B cell (primary cell): ENCODE measurements around the gene PTPRG. TPM values are rescaled to one million over a fixed set of nuclear protein-coding genes. Genes with fewer than 3 reads are reported as not detected.
A peak's percentile ranks its signal among the peaks of the same experiment; 100 is the strongest.

Experiments
- ATAC-seq: fragments of 200-7000 bp; cut with Tn5 transposase; one replicate; pipeline ENCODE4 v1.10.0; 2021; ENCODE audit warnings: low read depth, mild to moderate bottlenecking, moderate number of reproducible peaks, moderate library complexity
- CTCF ChIA-PET: fragments of 350-600 bp; sonication (Branson Sonifier 250); formaldehyde crosslinking; loops from one replicate; lab custom pipeline; 2021; ENCODE audit warnings: antibody characterized with exemption, inconsistent platforms; lab: Charles Lee
- POLR2A ChIA-PET: fragments of 350-600 bp; sonication (Branson Sonifier 250); formaldehyde crosslinking; loops from one replicate; lab custom pipeline; 2021; ENCODE audit warnings: antibody characterized with exemption; lab: Charles Lee
- DNase-seq: peaks from one replicate; pipeline ENCODE4 v3.0.0; 2013
- H2AFZ ChIP-seq: 2 replicates; pipeline ENCODE4 v1.6.1; 2012; ENCODE audit warnings: mild to moderate bottlenecking, low read depth, low read length; ENCODE audit not compliant: insufficient read depth, poor library complexity, severe bottlenecking
- H3K27ac ChIP-seq, 2 donors: 1 replicate in 1 of 2; 2 replicates in 1 of 2; pipeline ENCODE4 v1.5.1; 2012 to 2013; ENCODE audit warnings: low read length in 2 of 2, mild to moderate bottlenecking in 2 of 2, moderate library complexity in 1 of 2
- H3K27me3 ChIP-seq, 4 experiments: fragments of 200-600 bp in 1 of 4; sonication (generic) in 1 of 4; replicated peaks in 1 of 4; 1 replicate in 2 of 4; 2 replicates in 2 of 4; pipeline versions ENCODE4 v1.6.1 to v1.7.0; 2013 to 2016; ENCODE audit warnings: low read length in 3 of 4, mild to moderate bottlenecking in 2 of 4, mixed read lengths in 1 of 4, moderate library complexity in 1 of 4; ENCODE audit not compliant: insufficient read depth in 4 of 4, control insufficient read depth in 3 of 4; ENCODE audit errors: control extremely low read depth in 1 of 4
- H3K36me3 ChIP-seq, 2 experiments: replicated peaks in 1 of 2; 1 replicate in 1 of 2; 2 replicates in 1 of 2; pipeline versions ENCODE4 v1.6.1 to v1.7.1; 2013; ENCODE audit warnings: low read length in 1 of 2; ENCODE audit not compliant: insufficient read depth in 2 of 2, control insufficient read depth in 1 of 2; ENCODE audit errors: control extremely low read depth in 1 of 2, extremely low read depth in 1 of 2
- H3K4me1 ChIP-seq, 2 donors: fragments of 200-600 bp in 1 of 2; sonication (generic) in 1 of 2; 1 replicate in 1 of 2; 2 replicates in 1 of 2; pipeline versions ENCODE4 v1.5.1 to v1.6.1; 2013 to 2017; ENCODE audit warnings: low read length in 2 of 2; ENCODE audit not compliant: control insufficient read depth in 2 of 2, insufficient read depth in 2 of 2
- H3K4me2 ChIP-seq: replicated peaks from 2 replicates; pipeline ENCODE3; 2012; ENCODE audit warnings: mild to moderate bottlenecking, low read depth, low read length; ENCODE audit not compliant: poor library complexity, severe bottlenecking
- H3K4me3 ChIP-seq, 5 experiments: fragments of 200-600 bp in 1 of 5; sonication (generic) in 1 of 5; 1 replicate in 3 of 5; 2 replicates in 2 of 5; pipeline versions ENCODE4 v1.5.1 to v1.7.0; 2011 to 2016; ENCODE audit warnings: low read length in 4 of 5, mild to moderate bottlenecking in 4 of 5, low read depth in 2 of 5, control low read depth in 1 of 5, moderate library complexity in 1 of 5; ENCODE audit not compliant: insufficient read depth in 1 of 5; ENCODE audit errors: control extremely low read depth in 1 of 5, extremely low read depth in 1 of 5
- H3K79me2 ChIP-seq: fragments of 200-600 bp; sonication (generic); one replicate; pipeline ENCODE4 v1.6.0; 2016; ENCODE audit warnings: low read length; ENCODE audit not compliant: control insufficient read depth, insufficient read depth
- H3K9ac ChIP-seq: fragments of 200-600 bp; sonication (generic); 2 replicates; pipeline ENCODE4 v1.6.1; 2017; ENCODE audit warnings: mild to moderate bottlenecking, low read length, moderate library complexity
- H3K9me3 ChIP-seq, 3 donors: one replicate each; pipeline versions ENCODE4 v1.6.1 to v1.7.1; 2013; ENCODE audit warnings: low read length in 2 of 3; ENCODE audit not compliant: control insufficient read depth in 2 of 3, insufficient read depth in 1 of 3; ENCODE audit errors: control extremely low read depth in 1 of 3
- H4K20me1 ChIP-seq: 2 replicates; pipeline ENCODE4 v1.6.0; 2012; ENCODE audit warnings: mild to moderate bottlenecking, low read length; ENCODE audit not compliant: insufficient read depth, control insufficient read depth, poor library complexity, severe bottlenecking
- H3K27ac Mint-ChIP-seq: one replicate; pipeline ENCODE4 v1.8.0; 2021; ENCODE audit warnings: mixed read lengths
- H3K27me3 Mint-ChIP-seq: one replicate; pipeline ENCODE4 v1.8.0; 2021; ENCODE audit warnings: mixed read lengths
- H3K4me1 Mint-ChIP-seq: one replicate; pipeline ENCODE4 v1.8.0; 2021; ENCODE audit warnings: mixed read lengths
- H3K4me3 Mint-ChIP-seq: one replicate; pipeline ENCODE4 v1.8.0; 2021; ENCODE audit warnings: mixed read lengths
- H3K9me3 Mint-ChIP-seq: one replicate; pipeline ENCODE4 v1.8.0; 2022; ENCODE audit warnings: mixed read lengths; ENCODE audit not compliant: insufficient read depth
- EZH2 ChIP-seq: IDR thresholded peaks from 2 replicates; pipeline ENCODE4 v1.6.1; 2012; ENCODE audit warnings: borderline replicate concordance, low read depth, mild to moderate bottlenecking, moderate library complexity, low read length; ENCODE audit not compliant: insufficient read depth, poor library complexity, severe bottlenecking
- WGBS: methylation state at CpG from one replicate; pipeline ENCODE4 v1.1.5; 2013; ENCODE audit warnings: missing lambda C conversion rate; ENCODE audit not compliant: insufficient coverage; 5-methylcytosine and 5-hydroxymethylcytosine counted together
- intact Hi-C: fragments of 100-400 bp; cut with micrococcal nuclease; formaldehyde crosslinking; loops from one replicate; pipeline ENCODE4 v1.10.0; 2022
- polyA plus RNA-seq: library from polyadenylated mRNA; depleted of rRNA; stranded (reverse); fragments of >200 nt; gene quantifications from 2 replicates; pipeline ENCODE4 v1.2.3, GENCODE V29; 2012
- total RNA-seq, 2 donors: library from RNA; stranded (reverse); fragments of 120-200 nt in 1 of 2; gene quantifications; 1 replicate in 1 of 2; 2 replicates in 1 of 2; pipeline versions ENCODE4 v1.2.3 to v1.2.4, GENCODE V29; 2013 to 2022
- TF ChIP-seq, protein P1 (sequence below): fragments of 200-600 bp; IDR thresholded peaks from one replicate; pipeline ENCODE4 v1.8.0; 2022; ENCODE audit warnings: antibody characterized with exemption, mild to moderate bottlenecking

PTPRG gene
- total and polyA plus RNA-seq, 2 donors (not counting 1 experiment from before 2014, with no cell fraction given) = 0.12 to 1.3 TPM

GRCh38 chr3:61563313-61564271, 2.2 kb downstream of the PTPRG start:
- Mint-ChIP-seq H3K27ac (no peak overlapping the region), H3K9me3 (no peaks in the 10 kb centered on the region), H3K4me3 (peak overlapping the region; percentile 41), H3K27me3 (peaks cover 49% of the 10 kb centered on the region), H3K4me1 (peaks cover 13% of the 10 kb centered on the region)
- CTCF ChIA-PET = no interaction called here
- 7% methylated on average over 45 of the region's 52 CpGs for WGBS
- Histone ChIP-seq H3K4me1 (peaks cover 3 to 15% of the 10 kb centered on the region in 2 donors), H3K9ac (no peak overlapping the region), H3K4me2 (no peak overlapping the region), H3K27ac (no peak overlapping the region), H2AFZ (no peak overlapping the region), H3K4me3 (no peak overlapping the region), H3K9me3 (peaks cover 0 to 3% (median 0%) of the 10 kb centered on the region in 3 donors), H4K20me1 (no peaks in the 10 kb centered on the region), H3K27me3 (peaks cover 0 to 54% (median 15%) of the 10 kb centered on the region in 4 experiments), H3K79me2 (no peaks in the 10 kb centered on the region), H3K36me3 (no peaks in the 10 kb centered on the region)
- POLR2A ChIA-PET = no interaction called here
- TF ChIP-seq, protein P1, sequence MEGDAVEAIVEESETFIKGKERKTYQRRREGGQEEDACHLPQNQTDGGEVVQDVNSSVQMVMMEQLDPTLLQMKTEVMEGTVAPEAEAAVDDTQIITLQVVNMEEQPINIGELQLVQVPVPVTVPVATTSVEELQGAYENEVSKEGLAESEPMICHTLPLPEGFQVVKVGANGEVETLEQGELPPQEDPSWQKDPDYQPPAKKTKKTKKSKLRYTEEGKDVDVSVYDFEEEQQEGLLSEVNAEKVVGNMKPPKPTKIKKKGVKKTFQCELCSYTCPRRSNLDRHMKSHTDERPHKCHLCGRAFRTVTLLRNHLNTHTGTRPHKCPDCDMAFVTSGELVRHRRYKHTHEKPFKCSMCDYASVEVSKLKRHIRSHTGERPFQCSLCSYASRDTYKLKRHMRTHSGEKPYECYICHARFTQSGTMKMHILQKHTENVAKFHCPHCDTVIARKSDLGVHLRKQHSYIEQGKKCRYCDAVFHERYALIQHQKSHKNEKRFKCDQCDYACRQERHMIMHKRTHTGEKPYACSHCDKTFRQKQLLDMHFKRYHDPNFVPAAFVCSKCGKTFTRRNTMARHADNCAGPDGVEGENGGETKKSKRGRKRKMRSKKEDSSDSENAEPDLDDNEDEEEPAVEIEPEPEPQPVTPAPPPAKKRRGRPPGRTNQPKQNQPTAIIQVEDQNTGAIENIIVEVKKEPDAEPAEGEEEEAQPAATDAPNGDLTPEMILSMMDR = no peak
- no peak for TF ChIP-seq EZH2
- DNase-seq = peak; percentile 4
- no peak for ATAC-seq
- intact Hi-C loops = no loop called here
